ENCODE measurements around the gene DENND1A.

DENND1A gene

DNA sequence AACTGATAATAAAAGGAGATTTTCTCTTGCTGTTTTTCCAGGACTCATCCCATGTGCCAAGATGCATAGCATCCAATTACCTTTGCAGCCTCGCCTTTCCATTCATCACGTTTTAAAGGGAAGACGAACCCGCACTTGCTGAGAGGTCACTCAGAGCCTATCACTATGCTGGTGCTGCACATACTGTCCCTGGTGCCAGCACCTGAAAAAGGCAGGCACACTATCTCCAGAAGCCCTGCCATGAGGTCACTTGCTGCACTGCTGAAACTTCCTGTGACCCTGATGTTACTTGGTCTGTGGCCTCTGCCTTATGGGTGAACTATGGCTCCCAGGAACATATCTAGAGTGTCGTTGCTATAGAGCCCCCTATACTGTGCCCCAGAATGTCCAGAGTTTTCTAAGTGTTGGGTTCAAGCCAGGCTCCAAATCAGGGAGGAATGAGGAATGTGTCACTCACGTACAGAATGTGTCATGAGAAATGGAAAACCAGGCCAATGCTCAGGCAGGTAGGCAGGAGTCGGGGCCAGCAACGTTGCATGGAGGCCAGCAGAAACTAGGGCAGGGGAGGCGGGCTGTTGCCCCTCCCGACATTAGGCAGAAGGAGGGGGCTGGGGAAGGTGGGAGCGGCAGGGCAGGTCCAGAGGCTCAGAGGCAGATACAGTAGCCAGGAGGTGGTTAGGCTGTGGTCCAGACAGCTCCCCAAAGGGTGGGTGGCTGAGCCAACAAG, 311.8 kb downstream of the DENND1A start:
- no peak for DNase-seq (ENCODE audit: extremely low read depth, low read depth)
- TF ChIP-seq, protein P1, sequence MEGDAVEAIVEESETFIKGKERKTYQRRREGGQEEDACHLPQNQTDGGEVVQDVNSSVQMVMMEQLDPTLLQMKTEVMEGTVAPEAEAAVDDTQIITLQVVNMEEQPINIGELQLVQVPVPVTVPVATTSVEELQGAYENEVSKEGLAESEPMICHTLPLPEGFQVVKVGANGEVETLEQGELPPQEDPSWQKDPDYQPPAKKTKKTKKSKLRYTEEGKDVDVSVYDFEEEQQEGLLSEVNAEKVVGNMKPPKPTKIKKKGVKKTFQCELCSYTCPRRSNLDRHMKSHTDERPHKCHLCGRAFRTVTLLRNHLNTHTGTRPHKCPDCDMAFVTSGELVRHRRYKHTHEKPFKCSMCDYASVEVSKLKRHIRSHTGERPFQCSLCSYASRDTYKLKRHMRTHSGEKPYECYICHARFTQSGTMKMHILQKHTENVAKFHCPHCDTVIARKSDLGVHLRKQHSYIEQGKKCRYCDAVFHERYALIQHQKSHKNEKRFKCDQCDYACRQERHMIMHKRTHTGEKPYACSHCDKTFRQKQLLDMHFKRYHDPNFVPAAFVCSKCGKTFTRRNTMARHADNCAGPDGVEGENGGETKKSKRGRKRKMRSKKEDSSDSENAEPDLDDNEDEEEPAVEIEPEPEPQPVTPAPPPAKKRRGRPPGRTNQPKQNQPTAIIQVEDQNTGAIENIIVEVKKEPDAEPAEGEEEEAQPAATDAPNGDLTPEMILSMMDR (IDR thresholded peaks at IDR 0.05; ENCODE audit: low read depth, low read length), result no peak

DNA sequence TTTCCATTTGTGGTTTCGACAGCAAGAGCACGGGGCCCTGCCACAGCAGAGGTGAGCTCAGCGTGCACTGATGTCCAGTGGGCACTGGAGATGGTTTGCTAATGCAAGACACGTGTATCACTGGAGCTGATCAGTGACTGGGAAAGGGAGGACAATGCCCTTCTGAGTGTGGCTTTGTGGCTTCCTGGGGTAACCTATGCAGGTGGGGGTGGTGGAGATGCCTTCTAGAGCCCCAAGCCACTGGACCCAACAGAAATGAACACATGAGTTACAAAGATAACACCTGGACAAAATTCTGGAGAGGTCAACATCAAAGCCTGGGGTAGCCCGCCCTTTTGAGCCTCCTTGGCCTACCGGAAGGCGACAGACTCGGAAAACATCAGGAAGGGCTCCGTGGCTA, 312.6 kb downstream of the DENND1A start:
- no peak for DNase-seq (ENCODE audit: extremely low read depth, low read depth)
- TF ChIP-seq, protein P1 (IDR thresholded peaks at IDR 0.05; ENCODE audit: low read depth, low read length), result no peak

DNA sequence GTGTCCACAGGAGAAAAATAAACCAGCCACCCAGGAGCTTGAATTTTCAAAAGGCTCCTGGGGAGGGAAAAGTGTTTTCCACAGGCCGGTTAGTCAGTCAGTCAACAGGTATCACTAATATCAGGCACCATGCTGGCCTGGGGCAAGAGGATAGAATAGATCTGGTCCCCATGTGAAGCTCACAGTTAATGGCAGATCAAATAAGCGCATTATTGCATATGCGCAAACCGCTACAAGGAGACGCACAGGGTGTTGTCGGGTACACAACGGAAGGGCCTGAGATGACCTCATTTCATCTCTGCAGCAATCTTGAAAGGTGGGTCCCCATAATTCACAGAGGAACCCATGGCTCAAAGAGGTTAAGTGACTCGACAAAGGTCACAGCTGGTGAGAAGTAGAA, 313.2 kb downstream of the DENND1A start:
- TF ChIP-seq, protein P1 (IDR thresholded peaks at IDR 0.05; ENCODE audit: low read depth, low read length), result no peak
- no peak for DNase-seq (ENCODE audit: extremely low read depth, low read depth)

- TF ChIP-seq, protein P1 (IDR thresholded peaks at IDR 0.05; ENCODE audit: low read depth, low read length), result no peak
- DNase-seq (ENCODE audit: extremely low read depth, low read depth), result no peak
Measured at GRCh38 chr9:123615381-123615780, 314.5 kb downstream of the DENND1A start.

GRCh38 chr9:123614306-123615263, 315.3 kb downstream of the DENND1A start:
- DNase-seq (ENCODE audit: extremely low read depth, low read depth), result no peak
- TF ChIP-seq, protein P1 (IDR thresholded peaks at IDR 0.05; ENCODE audit: low read depth, low read length), result no peak

DNA sequence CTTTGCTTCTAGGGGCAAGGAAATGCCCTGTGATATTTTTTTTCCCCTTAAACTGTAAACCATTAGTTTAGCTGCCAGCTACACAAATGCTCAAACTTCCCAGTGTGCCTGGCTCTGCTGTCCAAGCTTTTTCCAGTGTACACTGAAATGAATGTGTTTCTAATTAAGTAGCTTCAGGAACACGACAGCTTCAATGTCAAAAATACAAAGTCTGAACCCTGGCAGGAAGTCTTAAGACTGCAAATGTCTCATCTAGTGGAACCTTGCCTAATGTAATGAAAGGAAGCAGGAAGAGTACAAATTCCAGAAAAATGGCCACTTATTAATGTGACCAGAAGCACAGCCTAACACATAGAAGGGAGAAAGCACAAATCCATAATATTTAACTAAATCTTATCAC, 318.7 kb downstream of the DENND1A start:
- TF ChIP-seq, protein P1 (IDR thresholded peaks at IDR 0.05; ENCODE audit: low read depth, low read length), result no peak
- peak; percentile 25 for DNase-seq (ENCODE audit: extremely low read depth, low read depth)

DNA sequence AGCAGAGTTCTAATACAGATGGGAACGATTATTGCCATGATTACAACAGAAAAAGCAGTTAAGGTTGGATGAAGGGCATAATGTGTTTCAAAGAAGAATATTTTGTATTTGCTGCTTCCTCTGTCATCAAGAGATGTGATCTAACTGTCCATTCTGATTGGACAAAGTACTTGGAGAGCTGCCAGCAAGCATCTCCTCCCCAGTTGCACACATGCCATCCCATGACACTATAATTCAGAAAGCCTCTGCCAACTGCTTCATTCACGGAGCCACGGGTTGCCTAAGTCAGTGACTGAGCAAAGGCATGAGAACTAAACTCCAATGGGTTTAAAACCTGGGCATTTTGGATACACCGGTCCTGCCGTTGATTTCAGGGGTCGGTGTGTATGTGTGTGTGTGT, 320.1 kb downstream of the DENND1A start:
- TF ChIP-seq, protein P1 (IDR thresholded peaks at IDR 0.05; ENCODE audit: low read depth, low read length), result no peak
- no peak for DNase-seq (ENCODE audit: extremely low read depth, low read depth)
